GM18498 (cell line): Measurements from ENCODE around the gene CNPY1.

ENCODE experiments used
- ATAC-seq: cut with Tn5 transposase; IDR thresholded peaks from one replicate; pipeline ENCODE4 v1.9.1; 2021; ENCODE audit warnings: mild to moderate bottlenecking, moderate library complexity; ENCODE audit not compliant: unreplicated experiment

Gene CNPY1

DNA sequence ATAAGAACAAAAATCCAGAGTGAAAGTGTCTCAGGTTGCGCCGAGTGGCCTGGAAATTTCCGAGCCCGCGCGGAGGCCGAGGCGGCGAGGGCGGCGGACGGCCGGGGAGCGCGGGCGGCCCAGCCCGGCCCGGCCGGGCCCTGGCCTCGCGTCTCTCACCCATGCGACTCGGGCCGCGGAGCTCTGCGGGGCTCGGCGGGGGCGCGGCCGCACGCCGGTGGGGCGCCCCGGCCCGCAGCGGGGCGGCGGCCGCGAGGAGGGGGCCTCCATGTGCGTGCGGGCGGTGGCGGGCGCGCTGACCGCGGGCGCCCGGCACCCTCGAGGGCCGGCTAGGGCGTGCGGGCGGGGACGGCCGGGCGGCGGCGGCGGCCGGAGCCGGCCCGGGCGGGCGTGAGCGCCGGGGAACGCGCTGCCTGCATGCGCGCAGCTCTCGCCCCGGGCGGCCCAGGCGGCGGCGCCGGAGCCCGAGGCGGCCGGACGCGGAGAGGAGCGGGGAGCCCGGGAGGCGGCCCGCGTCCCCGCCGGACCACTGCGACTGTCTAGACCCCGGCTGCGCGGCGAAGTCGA is 88.7 kb downstream of the CNPY1 start:
- ATAC-seq = no peak

DNA sequence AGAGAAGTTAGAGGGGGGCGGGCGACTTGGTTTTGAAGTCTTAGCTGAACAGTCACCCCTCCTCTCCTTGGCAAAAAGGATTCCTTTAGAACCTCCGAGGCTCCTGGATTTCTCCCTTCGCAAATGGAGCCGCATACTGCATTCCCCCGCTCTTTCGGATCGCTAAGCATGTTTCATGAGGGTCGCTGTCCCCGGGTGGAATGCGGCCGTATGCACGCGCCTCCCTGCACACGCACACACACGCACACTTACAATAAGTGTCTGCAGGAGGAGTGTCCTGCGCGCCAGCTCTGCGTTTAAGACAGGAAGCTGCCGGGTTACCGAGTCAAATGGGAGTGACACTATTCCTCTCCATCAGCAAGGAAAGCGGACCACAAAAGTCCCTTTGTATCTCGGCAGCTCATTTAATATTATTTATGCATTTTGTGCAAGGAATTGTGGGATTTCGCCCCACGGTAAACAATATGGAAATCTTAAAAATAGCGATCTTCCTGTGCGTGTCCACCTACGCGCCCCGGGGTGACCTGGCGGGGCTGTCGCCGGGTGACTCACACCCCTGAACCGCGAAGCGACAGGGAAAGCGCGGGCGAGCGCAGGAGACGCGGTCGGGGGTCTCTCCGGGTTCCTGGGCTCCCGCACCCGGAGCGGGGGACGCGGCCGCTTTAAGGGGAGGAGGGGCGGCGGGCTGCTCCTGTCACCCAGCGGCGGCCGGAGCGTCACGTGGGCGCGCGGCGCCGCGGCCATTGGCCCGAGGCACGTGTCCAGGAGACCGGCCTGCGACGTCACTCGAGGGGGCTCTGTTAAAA is 89.4 kb downstream of the CNPY1 start:
- ATAC-seq = no peak

DNA sequence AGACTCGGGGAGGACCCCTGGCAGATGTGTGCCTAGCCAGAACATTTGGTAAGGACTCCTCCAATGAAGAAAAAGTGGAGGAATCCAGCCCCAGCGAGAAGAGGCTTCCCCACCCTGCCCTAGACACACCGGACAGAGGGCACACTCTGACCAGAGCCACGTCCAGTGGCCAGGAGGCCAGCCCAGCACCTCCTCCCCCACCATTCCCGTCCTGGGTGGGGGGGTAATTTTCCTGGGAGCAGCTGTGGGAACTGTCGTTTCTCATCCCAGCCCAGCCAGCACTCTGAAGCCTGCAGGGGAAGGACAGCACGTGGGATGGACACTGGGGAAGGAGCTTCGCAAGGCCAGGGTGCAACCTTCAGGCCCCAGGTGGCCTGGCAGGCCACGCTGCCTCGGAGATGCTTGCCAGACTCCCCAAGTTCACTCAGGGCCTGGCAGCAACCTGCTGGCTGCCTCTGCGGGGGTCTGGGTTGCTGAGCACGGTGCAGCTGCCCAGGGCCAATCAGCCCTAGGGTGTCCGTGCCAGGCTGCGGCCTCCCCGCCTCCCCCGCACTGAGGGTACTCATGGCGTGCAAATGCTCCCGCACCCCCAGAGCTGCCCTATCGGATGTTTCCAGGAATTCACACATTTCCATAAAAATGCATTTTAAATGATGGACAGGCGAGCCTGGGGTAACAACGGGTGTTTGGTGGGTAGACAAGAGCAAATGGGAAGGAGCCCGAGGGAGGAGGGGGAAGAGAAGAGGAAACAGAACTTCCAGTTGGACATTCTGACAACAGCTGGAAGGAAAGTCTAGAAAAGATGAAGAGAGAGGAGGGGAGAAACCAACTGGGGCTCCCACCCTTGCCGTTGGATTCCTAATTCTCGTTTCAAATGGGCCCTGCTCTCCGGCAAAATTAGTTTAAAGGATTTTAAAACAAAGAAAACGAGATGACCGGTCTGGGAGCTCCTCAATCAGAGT is 90.3 kb downstream of the CNPY1 start:
- no peak for ATAC-seq

DNA sequence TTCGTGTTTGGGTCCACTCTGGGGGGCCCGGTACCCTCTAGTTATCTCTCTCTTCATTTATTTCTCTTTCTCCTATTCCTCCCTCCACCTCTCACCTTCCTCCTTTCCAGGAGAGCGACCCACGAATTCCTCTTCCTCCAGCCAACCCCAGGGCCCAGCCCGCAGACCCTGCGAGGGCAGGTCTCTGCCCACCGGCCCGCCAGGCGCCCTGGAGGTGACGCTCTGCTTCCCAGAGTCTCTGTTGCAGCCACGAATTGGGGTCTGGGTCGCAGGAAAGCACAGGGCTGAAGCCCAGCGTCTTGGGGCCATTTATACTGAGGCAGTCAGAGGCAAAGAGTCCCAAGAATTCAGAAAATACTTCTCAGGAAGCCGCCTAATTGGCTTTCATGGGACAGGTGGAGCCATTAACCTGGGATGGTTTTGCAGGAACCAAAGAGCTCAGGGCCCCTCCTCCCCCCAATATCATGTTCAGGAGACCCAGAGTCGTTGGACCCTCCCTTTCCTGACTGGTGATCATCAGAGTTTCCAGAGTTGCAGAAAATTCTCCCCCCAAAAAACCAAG is 91.1 kb downstream of the CNPY1 start:
- ATAC-seq = no peak

DNA sequence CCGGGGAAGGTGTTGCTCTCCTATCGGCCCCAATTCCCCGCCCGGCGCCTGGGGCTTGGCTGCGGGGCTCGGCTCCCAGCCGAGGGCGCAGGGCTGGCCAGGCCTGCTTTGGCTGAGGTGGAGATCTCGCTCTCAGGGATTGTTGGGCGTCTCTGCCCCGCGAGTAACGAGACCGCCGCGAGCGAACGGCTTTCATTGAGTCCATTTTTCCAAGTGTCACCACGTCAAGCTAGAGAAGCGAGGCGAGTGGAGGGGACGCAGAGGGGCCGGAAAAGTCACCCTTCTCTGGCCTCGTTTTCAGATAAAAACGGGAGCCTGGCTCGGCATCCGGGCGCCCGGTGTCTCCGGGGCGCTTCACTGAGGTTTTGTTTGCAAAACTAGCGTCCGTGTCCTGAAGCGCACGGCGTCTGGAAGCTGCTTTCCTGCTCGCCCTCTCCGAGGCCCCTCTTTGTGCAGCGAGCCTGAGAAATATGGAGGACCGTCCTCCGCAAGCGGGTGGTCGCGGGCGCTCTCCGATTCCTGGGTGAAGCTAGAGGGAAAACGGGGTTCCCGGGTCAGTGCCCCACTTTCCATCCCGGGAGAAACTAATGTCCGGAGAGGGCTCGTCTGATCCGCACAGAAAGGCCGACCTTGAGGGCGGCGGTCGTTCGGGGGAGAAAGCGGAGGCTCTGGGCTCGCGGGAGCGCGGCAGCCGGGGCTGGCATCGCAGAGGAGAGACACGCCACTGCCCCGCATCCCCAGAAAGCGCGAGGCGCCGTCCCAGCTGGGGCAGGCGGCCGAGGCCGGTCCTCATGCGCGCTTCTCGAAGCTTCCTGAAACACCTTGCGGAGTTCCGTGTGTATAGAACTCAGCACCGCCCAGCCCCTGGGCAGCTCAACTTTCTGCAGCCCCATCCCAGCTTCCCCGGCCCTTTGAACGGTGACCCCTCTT is 91.9 kb downstream of the CNPY1 start:
- no peak for ATAC-seq

- ATAC-seq = no peak
These were observed 92.8 kb downstream of the CNPY1 start for GRCh38 chr7:155453296-155454182.

- ATAC-seq = no peak
These were observed 93.7 kb downstream of the CNPY1 start for GRCh38 chr7:155452505-155453295.

GRCh38 chr7:155451840-155452239 is 94.5 kb downstream of the CNPY1 start:
- no peak for ATAC-seq
